Mesodermal cell (in vitro differentiated cells): Measurements from ENCODE around the gene ZC3HAV1.
"Not testable (repeated sequence)": the region's sequence is repeated elsewhere in the genome, so short reads cannot be mapped to it uniquely, and the experiment has no call there.

Experiments used
- H3K27ac ChIP-seq: 2 replicates; pipeline ENCODE4 v1.7.0; 2013; ENCODE audit warnings: mild to moderate bottlenecking, low read depth, low read length, moderate library complexity; ENCODE audit not compliant: severe bottlenecking
- H3K36me3 ChIP-seq: 2 replicates; pipeline ENCODE4 v1.7.1; 2013; ENCODE audit warnings: mild to moderate bottlenecking, low read length, moderate library complexity; ENCODE audit not compliant: control insufficient read depth, insufficient read depth
- H3K4me1 ChIP-seq: one replicate; pipeline ENCODE4 v1.7.1; 2013; ENCODE audit warnings: mild to moderate bottlenecking, low read length; ENCODE audit not compliant: insufficient read depth, control insufficient read depth, poor library complexity, severe bottlenecking
- H3K4me3 ChIP-seq: 2 replicates; pipeline ENCODE4 v1.7.0; 2013; ENCODE audit warnings: low read length, control low read depth, mild to moderate bottlenecking; ENCODE audit not compliant: insufficient read depth, poor library complexity, severe bottlenecking; ENCODE audit errors: extremely low read depth
- H3K9me3 ChIP-seq: 2 replicates; pipeline ENCODE4 v1.7.1; 2013; ENCODE audit warnings: mild to moderate bottlenecking, low read length, moderate library complexity; ENCODE audit not compliant: control insufficient read depth
- WGBS, 2 experiments: methylation state at CpG; one replicate each; pipeline ENCODE4 v1.1.5; 2013; ENCODE audit warnings: missing lambda C conversion rate in 2 of 2; ENCODE audit not compliant: insufficient coverage in 2 of 2; 5-methylcytosine and 5-hydroxymethylcytosine counted together

ZC3HAV1 gene

GRCh38 chr7:139054656-139055055 is 54.9 kb downstream of the ZC3HAV1 start:
- H3K27ac ChIP-seq, H3K9me3 ChIP-seq, H3K4me1 ChIP-seq, H3K4me3 ChIP-seq: not testable (repeated sequence)
- H3K36me3 ChIP-seq: peaks cover 31% of the 10 kb centered on the region
- 90 to 92% methylated on average over 14 of the region's 14 CpGs for WGBS, 2 experiments

DNA sequence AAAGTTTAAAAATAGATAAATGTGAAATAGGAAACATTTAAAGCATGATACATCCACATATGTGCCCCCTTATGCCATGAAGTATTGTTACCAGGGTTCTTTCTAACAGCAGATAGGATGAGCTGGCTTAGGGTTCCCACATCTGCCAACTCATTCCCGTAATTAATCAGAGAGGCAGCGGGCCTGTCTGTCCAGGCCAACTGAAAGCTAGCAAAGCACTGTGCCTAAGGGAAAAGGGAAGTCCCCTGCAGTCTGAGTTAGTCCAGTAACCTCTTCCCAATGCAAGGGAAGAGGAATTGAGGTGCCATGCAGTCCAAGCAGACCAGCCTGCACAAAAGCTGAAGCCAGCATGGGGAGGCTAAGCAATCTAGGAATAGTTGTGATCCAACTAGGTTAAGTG is 55.4 kb downstream of the ZC3HAV1 start:
- 80 to 94% methylated on average over 2 of the region's 2 CpGs for WGBS, 2 experiments
- Histone ChIP-seq H3K36me3 (peaks cover 35% of the 10 kb centered on the region), H3K27ac (no peak overlapping the region), H3K9me3 (no peaks in the 10 kb centered on the region), H3K4me3 (no peak overlapping the region), H3K4me1 (peaks cover 3% of the 10 kb centered on the region)

GRCh38 chr7:139051655-139052054 is 57.9 kb downstream of the ZC3HAV1 start:
- no peaks in the 10 kb centered on the region for H3K9me3 ChIP-seq
- no peaks in the 10 kb centered on the region for H3K4me1 ChIP-seq
- peaks cover 41% of the 10 kb centered on the region for H3K36me3 ChIP-seq
- no peak overlapping the region for H3K27ac ChIP-seq
- H3K4me3 ChIP-seq: no peak overlapping the region

DNA sequence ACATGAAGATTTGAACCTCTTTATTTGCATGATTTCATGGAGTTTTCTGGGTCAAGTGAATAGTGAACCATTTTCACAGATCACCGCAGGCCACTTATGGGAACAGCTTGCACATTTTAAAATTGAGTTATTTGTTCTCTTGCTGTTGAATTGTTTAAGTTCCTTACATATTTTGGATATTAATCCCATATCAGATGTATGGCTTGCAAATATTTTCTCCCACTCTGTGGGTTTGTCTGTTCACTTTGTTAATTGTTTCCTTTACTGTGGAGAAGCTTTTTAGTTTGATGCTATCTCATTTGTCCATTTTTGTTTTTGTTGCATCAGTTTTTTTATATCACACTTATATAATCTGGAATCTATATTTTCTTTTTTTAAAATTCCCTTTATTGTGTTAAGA is 59.6 kb downstream of the ZC3HAV1 start:
- 80 to 100% methylated on average over 1 of the region's 1 CpG for WGBS, 2 experiments
- Histone ChIP-seq H3K36me3 (peaks cover 51% of the 10 kb centered on the region), H3K9me3 (no peaks in the 10 kb centered on the region)

GRCh38 chr7:139049111-139049510 is 60.4 kb downstream of the ZC3HAV1 start:
- H3K27ac ChIP-seq: no peak overlapping the region
- whole genome bisulfite sequencing, 2 experiments: 100% methylated on average over 2 to 4 of the region's 7 CpGs
- no peaks in the 10 kb centered on the region for H3K9me3 ChIP-seq
- H3K4me1 ChIP-seq: peaks cover 4% of the 10 kb centered on the region
- H3K36me3 ChIP-seq: peaks cover 45% of the 10 kb centered on the region
- no peak overlapping the region for H3K4me3 ChIP-seq

More for the DNA sequence above, 59.6 kb downstream of the ZC3HAV1 start:
- no peak overlapping the region for H3K4me3 ChIP-seq
- no peak overlapping the region for H3K27ac ChIP-seq
- H3K4me1 ChIP-seq: no peaks in the 10 kb centered on the region

- Histone ChIP-seq H3K27ac (no peak overlapping the region), H3K36me3 (peaks cover 38% of the 10 kb centered on the region), H3K4me3 (no peak overlapping the region), H3K9me3 (no peaks in the 10 kb centered on the region), H3K4me1 (peaks cover 6% of the 10 kb centered on the region)
- WGBS, 2 experiments: 90 to 100% methylated on average over 2 of the region's 3 CpGs
Measured at GRCh38 chr7:139047970-139048369, 61.5 kb downstream of the ZC3HAV1 start.

DNA sequence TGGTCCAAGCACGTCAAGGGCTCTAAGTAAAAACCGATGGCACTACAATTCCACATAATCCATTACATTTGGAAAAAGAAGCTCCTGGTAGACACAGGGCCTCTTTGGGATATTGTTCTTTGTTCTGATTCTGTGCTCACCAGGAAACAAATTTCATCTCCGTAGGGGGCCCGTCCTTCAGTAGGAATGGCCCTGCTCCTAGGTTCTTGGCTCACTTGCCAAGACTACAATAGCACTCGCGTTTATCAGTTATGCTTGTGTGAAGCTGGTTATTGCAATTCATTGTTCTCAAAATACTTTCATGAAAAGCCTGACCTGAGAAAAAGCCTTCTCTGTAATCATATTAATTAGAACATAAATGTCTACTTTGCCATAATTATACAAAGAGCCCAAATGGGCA is 63.4 kb downstream of the ZC3HAV1 start:
- H3K27ac ChIP-seq: no peak overlapping the region
- no peak overlapping the region for H3K4me3 ChIP-seq
- no peaks in the 10 kb centered on the region for H3K9me3 ChIP-seq
- peaks cover 29% of the 10 kb centered on the region for H3K36me3 ChIP-seq
- peaks cover 6% of the 10 kb centered on the region for H3K4me1 ChIP-seq
- WGBS, 2 experiments: 100% methylated on average over 2 of the region's 6 CpGs; no CpG with 5 or more reads in 1 of the 2 experiments

DNA sequence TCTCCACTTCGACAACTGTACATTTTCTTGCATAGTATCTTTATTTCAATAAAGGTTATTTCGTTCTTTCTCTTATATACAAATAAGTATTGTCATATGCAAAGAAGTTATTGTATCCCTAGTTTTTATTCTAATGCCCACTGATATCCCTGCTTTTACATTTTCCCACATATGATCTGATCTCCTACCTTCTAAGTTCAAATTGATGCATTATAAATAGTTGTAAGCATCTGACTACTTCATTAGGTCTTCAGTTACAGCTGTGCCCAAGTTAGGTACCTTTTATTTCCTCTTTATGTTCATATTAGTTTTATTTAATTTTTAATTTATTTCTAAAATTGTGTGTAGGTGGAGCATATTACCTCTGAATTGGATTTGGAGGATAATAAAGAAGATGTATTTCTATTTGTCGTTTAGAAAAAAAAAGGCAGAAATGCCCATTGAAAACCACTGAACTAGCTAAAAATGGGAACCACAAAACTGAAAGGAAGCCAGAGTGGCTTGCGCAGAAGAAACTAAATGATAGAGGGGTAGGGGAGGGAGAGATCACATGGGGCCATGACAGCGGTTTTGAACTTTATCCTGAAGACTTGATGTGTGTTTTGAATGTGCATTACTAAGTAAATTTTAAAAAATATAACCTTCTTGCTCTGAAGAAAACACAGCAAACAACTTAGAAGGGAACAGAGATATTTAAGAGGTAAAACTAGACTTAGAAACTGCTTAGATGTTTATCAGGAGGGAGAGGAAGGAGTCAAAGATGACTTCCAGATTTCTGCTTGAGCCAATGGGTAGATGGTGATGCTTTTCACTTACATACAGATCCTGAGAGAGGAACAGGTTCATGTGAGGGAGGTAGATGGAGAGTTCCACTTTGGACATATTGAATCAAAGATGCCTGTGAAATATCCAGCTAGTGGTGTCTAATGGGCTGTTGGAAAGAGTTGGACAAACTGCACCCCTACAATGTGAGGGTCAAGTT is 64.4 kb downstream of the ZC3HAV1 start:
- Histone ChIP-seq H3K4me3 (no peak overlapping the region), H3K36me3 (peaks cover 26% of the 10 kb centered on the region), H3K9me3 (no peaks in the 10 kb centered on the region), H3K4me1 (peaks cover 6% of the 10 kb centered on the region), H3K27ac (no peak overlapping the region)
- WGBS, 2 experiments: 83 to 87% methylated on average over 1 to 2 of the region's 5 CpGs

- H3K27ac ChIP-seq: no peak overlapping the region
- H3K4me3 ChIP-seq: no peak overlapping the region
- H3K9me3 ChIP-seq: no peaks in the 10 kb centered on the region
- H3K36me3 ChIP-seq: peaks cover 19% of the 10 kb centered on the region
- WGBS, 2 experiments: 90 to 93% methylated on average over 6 to 7 of the region's 14 CpGs
- peaks cover 6% of the 10 kb centered on the region for H3K4me1 ChIP-seq
Measured at GRCh38 chr7:139043823-139044812, 65.4 kb downstream of the ZC3HAV1 start.

GRCh38 chr7:139041378-139042085 is 68.0 kb downstream of the ZC3HAV1 start:
- H3K9me3 ChIP-seq: no peaks in the 10 kb centered on the region
- peaks cover 6% of the 10 kb centered on the region for H3K4me1 ChIP-seq
- H3K27ac ChIP-seq: no peak overlapping the region
- H3K36me3 ChIP-seq: peaks cover 9% of the 10 kb centered on the region
- no peak overlapping the region for H3K4me3 ChIP-seq
- 81 to 84% methylated on average over 5 to 6 of the region's 6 CpGs for WGBS, 2 experiments
